Measurements from ENCODE around the gene GLG1.
"Not testable (repeated sequence)": the region's sequence is repeated elsewhere in the genome, so short reads cannot be mapped to it uniquely, and the experiment has no call there.

The GLG1 gene

DNA sequence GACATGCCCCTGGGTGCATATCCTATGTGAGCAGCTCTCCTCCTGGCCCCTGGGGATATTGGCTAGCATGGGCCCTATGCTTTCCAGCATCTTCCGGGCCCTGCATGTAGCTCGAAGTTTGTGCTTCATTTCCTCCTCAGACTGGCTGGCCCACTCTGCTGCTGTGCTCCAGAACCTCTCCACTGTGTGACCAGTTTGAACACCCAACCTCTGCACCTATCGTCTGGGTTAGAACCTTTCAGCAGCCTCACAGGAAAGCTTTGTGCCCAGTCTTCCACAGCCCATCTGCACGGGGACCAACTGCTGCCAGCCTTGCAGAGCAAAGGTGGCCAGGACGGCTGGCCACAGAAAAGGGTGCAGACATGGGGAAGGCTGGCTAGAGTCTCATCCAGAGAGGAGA is 175.4 kb downstream of the GLG1 start:
- no peak for DNase-seq

DNA sequence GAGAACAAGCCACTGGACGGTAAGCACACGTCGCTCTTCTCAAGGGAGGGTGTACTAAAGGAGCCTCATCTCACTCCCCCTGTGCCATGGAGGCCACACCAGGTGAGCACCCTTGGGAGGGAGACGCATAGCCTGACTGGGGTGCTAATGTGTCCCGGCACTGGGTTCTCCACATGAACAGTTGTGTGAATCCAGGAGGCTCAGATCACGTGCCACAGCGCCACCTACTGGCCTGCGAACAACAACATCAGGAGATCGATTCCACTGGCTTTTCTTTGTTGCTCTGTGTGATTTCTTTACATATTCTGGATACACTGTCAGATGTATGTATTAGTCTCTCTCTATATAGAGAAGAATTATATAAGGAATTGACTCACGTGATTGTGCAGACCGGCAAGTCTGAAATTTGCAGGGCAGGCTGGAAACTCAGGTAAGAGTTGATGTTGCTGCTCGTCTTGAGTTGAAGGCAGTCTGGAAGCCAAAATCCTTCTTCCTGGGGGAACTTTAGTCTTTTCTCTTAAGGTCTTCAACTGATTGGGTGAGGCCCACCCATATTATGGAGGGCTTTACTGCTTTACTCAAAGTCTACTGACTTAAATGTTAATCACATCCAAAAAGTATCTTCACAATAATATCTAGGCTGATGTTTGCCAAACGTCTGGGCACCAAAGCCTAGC is 176.7 kb downstream of the GLG1 start:
- peak; percentile 32 for DNase-seq

DNA sequence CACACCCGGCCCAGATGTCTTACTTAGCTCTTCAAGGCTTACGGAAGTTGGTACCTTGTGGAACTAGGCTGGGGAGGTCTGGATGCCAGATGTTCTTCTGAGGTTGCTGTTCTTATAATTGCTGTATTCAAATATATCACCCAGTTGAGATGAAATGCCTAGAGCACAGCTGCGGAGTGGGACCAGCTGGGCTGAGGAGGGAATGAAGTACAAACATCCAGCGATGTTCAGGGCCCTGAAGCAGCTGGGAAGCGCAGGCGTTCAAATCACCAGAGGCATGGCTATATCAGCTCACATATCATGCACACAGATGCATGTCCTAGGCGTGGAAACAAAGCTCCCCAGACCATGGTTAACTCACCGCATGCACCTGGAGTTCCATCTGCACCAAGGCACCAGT is 178.4 kb downstream of the GLG1 start:
- not testable (repeated sequence) for DNase-seq

DNA sequence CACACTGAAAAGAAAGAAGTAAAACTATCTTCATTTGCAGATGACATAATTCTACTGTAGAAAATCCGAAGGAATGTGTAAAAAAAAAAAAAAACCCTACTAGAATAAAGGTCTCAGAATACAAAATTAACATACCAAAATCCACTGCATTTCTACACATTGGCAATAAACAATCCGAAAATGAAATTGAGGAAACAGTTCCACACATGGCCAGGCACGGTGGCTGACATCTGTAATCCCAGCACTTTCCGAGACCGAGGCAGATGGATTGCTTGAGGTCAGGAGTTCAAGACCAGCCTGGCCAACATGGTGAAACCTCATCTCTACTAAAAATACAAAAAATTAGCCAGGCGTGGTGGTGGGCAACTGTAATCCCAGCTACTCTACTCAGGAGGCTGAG is 181.2 kb downstream of the GLG1 start:
- DNase-seq: not testable (repeated sequence)

DNA sequence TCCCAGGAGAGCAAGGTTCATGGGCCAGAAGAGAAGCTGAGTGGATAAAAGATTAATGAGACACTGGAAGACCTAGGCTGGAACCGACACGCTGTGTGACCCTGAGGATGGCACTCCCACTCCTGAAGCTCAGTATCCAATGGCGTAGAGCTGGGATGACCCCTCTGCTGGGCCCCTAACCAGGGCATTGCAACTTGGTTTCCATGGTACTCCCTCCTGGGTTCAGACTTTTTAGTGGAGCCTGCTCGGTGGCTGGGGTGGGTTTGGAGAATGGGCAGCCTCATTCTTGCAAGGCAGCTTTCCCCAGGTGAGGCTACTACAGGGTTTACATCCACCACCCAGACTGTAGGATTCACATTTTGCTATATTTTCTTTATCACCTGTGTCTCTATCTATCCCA is 183.2 kb downstream of the GLG1 start:
- DNase-seq: not testable (repeated sequence)

DNA sequence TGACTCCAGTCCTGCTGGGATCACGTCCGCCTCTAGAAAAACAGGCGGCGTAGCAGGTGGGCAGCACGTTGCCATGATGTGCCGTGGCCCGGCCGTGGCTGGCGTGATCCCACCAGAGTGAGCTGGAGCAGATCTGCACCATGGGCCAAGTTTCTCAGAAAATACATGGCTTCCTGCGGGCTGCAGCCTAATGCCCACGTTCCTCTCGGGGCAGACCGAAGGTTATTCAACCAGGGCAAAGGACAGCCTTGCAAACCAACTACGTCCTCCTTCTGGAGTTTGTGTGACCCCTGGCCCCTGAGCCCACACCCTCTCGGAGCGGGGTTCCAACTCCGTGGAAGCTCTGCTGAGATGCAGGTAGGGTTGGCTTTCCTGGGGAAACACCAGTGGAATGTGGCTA is 184.8 kb downstream of the GLG1 start:
- not testable (repeated sequence) for DNase-seq

DNA sequence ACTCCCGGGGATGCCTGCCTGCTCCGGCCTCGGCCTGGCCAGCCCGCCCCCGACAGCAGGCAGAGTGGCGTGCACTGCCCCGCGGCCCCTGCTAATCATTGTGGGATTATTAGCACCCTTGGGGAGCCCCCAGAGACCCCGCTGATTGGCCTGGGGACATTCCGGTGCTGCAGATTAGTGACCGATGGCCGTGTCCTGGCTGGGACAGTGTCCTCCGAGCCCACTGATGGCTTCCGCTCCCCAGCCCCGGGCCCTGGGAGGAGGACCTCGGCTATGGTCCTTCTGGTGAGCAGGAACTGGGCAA is 185.5 kb downstream of the GLG1 start:
- not testable (repeated sequence) for DNase-seq

DNA sequence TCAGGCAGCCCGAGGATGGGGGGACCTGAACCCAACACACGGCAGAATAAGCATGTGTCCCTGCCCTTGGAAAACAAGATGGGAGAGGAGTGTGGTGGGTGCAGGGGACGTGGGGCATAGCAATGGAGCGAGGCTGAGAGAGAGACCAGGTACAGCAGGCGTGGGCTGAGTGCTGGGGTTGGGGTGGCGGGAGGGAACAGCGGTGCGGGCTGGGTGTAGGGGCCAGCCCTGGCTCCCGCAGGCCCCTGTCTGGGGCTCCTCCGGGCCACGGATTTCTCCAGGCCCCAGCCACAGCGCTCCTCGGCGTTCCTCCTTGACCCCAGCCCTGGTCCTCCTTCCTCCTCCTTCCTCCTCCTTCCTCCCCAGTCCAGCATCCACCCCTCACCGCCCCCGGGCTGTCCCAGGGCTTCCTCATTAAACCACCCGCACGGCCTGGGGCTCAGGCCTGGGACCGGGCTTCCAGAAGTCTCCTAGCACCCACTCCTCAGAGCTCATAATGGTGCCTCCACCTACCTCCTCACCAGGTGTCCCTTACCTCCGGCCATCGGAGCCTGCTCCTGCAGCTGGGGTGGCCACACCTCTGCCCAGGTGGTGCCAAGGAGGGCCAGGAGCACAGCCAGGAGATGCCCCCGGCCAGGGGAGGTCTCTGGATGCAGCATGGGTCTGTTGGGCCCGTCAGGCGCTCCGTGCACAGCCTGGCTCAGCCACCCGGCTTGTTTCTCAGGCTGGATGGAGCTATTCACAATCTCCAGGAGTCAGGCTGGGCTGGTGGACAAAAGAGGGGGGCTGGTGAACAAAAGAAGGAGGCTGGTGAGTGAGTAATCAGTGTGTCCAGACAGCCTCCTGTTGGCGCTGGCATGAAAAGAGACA is 186.1 kb downstream of the GLG1 start, which contains the start of gene CLEC18B:
CLEC18B (minus strand) TSS at position 867 of the 870 bp plus-strand sequence; CDS start at position 659, 208 bp downstream.
- DNase-seq: not testable (repeated sequence)

DNA sequence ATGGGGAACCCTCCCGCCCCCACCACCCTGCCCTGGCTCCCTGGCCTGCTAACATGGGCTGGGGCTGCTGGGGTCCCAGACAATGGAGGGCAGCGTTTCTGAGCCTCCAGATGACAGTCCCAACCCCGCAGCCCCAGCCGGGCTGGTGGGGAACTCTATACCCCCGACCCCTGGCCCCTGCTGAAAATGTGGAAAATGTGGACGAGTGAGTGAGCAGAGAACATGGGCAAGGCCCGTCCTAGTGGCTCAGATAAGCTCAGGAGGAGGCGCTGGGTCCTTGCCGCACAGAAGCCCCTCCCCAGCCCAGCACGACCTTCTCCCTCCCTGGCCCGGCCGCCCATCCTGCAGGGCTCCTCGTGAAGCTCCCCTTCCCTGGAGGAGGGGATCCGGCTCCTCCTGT is 187.1 kb downstream of the GLG1 start:
- not testable (repeated sequence) for DNase-seq

DNA sequence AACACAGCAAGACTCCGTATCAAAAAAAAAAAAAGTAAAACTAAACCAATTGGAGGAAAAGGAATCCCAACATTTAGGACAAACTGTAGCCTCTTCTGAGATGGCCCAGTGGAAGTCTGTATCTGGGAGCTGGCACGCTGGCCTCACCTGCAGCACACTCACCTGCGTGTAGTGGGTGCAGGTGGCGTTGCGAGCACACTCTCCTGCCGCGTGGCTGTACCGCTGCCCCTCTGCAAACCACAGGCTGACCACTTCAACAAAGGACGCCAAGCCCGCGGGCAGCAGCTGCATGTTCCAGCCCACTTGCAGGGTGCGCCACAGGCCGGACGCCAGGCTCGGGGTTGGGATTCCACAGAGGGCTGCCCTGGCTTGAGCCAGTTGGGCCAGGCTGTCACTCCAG is 189.0 kb downstream of the GLG1 start:
- not testable (repeated sequence) for DNase-seq

DNA sequence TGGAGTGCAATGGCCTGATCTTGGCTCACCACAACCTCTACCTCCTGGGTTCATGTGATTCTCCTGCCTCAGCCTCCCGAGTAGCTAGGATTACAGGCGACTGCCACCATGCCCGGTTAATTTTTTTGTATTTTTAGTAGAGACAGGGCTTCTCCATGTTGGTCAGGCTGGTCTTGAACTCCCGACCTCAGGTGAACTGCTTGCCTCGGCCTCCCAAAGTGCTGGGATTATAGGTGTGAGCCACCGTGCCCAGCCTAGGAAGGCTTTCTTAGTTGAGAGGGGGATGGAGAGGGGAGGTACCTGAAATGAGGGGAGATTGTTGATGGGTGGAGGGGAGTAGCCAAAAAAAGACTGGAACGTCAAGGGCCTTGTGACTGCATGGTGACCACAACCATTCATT is 193.0 kb downstream of the GLG1 start:
- not testable (repeated sequence) for DNase-seq

DNA sequence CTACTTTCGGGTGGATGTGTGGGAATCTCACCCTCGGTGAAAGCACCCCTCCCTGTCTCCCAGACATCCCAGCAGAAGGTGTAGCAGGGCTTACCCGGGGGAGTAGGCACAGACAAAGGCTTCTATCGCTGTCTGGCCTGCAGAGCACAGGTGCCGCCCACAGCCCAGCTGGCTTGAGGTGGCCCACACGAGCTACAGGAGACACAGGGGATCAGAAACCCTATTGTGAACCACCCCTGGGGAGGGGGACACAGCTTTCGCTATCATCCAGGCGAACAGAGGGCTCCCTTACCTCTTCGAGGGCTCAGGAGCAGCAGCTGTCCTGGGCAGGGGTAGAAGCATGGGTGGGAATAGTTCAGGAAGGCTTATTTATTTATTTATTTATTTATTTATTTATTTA is 193.4 kb downstream of the GLG1 start:
- DNase-seq: not testable (repeated sequence)

DNA sequence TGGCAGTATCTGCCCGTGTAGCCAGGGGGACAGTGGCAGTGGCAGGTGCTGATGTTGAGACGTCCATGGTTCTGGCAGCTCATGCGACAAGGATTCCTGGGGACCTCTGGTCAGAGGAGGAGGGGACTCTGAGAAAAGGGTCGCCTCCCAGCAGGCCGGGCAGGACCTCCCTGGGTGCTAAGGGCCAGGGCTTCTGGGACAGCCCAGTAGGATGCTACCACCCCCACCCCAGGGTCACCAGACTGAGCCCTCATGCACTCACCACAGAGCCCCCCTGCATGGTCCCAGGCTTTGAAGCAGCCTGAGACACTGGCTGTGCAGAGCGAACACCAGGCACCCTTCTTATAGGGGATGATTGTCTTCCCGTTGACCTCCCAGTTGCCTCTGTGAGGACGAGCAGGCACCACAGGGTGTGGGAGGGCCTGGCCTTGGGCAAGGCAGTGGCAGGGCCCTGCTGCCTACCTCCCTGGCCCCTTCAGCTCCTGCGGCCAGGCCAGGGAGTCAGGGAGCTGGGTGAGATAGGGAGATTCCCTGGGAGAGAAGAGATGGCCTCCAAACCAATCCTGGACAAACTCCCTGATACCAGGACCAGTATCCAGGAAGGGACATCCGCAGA is 194.0 kb downstream of the GLG1 start:
- DNase-seq: not testable (repeated sequence)

DNA sequence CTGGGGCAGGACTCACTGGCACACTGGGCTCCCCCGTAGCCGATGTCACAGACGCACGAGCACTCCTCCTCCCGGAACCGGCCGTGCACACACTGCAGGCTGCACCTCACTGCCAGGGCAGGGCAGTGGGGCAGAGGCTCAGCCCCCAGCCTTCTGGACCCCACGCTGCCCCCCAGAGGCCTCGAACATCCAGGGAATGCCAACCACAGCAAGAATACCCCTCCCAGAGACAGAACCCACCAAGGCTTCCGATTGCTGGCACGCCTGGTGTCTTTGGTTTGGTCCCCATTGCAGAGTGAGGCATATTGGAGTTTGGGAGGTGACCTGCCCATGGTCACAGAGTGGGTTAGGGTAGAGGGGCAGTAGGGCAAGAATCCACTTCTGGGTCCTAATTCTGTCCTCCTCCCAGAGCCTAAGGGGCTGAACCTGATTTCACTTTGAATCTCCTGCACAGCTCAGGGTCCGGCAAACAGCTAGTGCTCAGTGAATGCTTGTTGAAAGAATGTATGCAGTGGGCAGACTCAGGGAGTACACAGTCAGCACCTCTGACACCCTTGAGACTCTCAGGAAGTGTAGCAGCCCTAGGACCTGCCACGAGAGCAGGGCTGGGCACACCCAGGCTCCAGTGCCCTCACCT is 194.7 kb downstream of the GLG1 start:
- not testable (repeated sequence) for DNase-seq

DNA sequence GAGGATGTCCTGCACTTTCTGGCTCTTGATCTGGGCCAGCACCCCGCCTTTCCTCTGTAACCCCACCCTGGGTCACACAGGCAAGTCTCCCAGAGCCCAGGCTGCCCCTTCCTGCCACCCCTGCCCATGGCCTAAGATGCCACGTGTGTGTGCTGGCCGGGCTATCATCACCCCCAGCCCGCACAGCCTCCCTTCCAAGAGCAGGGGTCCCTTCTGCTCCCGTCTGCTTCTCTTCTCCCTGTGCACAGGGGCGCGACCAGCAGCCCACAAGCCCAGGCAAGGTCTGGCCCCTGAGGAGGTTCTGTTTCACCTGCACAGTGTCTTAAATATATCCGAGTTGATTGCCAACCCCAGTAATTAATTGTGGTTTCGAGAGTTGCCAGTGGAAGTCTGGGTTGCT is 195.9 kb downstream of the GLG1 start:
- not testable (repeated sequence) for DNase-seq

DNA sequence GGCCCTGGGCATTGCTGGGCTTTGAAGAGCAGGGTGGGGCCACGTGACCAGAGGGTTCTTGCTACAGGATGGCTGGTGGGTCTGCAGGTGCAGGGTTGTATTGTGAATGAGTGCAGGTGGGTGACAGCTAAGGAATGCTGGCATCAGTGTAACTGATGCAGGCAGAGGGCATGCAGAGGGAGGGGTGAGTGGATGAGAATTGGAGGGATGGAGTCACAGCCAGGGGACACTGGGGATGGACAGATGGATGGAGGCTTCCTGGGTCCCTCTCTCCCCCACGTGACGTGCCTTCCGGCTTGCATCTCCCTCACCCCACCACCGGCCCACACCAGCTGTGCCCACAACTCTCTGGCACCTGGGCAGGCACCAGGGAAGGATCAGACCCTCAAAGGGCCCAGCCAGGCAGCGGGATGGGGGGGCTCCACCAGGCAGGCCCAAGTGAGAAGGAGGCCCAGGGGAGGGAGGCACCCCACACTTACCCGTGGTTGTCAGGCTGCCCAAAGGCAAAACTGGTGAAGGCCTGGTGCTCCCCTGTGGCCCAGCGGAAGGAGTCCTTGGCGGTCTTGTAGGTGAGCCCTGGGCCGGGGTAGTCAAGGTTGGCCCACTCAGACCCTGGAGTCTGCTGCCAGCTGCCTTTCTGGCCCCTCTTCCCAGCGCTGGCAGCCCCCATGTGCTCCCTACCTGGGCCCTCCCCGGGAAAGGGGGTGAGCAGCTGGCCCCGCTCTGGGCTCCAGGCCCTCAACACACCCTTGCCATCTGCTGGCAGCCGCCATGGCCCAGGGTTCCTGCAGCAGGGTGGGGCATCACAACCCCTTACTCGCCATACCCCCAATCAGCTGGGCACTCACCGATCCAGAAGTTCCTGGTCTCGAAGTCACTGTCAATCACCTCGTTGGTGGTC is 196.6 kb downstream of the GLG1 start:
- DNase-seq: not testable (repeated sequence)

DNA sequence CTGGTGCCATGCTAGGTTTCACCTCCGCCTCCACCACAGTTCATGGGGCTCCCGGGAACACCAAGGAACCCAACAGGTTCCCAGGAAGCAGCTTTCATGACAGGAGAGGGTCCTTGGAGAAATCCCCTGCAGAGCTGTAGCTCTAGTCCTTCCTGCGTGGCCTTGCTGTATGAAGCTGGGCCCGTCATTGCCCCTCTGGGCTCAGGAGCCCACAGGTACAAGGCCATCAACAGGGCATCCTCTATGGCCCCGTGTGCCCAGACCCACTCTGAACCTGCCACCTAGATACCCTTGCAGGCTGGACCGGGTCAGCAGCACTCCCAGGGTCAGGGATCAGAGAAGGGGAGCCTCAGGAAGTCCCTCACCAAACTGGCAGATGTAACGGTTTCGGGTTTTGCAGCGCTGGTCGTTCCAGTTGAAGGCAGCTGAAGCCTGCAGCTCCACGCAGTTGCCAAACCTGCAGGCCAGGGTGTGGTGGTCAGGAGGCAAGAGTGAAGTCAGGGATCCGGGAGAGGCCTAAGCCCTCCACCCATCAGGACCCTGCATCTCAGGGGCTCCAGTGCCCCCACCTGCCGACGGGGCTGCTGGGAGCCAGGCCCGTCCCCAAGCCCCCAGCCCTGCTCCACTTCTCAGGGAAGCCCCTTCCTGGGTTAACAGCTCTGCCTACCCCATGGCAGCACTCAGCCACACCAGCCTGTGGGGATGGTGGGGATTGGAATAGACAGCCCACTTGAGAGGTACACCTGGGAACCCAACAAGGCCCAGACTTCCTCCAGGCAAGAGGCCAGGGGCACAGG is 197.5 kb downstream of the GLG1 start:
- not testable (repeated sequence) for DNase-seq

DNA sequence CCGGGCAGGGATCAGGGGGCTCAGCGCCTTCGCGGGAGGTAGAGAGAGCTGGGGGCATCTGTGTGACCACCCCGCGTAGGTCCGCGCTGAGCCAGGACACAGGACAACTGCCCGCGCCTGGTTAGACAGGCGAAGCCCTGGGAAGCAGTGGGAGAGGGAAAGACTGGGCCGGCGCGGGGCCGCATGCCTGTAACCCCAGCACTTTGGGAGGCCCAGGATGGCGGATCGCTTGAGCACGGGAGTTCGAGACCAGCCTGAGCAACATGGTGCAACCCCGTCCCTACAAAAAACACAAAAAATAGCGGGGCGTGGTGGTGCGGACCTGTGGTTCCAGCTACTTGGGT is 199.6 kb downstream of the GLG1 start:
- DNase-seq: not testable (repeated sequence)

DNA sequence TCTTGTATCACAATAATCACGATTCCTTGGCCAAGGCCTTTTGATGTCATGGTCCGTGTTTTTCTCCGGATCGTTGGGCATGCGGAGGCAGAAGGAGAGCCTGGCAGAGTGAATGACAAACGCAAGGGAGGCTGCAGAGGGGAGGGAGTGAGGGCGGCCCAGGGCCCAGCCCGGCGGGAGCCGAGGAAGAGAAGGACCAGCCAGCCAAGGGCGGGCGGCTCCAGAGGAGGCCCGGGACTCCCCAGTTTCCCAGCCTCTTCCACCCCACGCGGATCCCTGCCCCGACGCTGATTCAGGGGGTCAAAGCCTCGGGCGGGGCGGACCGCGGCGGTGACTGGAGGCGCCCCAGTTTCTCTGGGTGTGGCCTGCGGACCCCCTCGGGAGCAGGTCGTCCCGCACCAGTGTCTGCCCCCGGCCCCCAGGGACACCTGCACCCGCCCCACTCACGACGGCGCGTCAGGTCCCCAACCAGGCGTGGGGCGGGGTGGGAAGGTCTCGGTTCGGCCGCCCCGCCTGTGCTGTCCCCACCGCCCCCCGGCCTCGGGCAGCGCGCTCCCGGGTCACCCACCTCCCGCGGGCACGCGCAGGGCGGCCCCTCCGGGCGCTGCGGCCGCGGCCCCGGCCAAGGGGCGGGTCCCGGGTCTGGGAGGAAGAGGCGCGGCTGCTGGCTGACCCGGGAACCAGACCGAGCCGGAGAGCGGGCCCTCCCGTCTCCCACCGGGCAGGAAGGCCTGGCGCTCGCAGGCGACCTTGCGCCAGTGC is 200.1 kb downstream of the GLG1 start:
- not testable (repeated sequence) for DNase-seq

DNA sequence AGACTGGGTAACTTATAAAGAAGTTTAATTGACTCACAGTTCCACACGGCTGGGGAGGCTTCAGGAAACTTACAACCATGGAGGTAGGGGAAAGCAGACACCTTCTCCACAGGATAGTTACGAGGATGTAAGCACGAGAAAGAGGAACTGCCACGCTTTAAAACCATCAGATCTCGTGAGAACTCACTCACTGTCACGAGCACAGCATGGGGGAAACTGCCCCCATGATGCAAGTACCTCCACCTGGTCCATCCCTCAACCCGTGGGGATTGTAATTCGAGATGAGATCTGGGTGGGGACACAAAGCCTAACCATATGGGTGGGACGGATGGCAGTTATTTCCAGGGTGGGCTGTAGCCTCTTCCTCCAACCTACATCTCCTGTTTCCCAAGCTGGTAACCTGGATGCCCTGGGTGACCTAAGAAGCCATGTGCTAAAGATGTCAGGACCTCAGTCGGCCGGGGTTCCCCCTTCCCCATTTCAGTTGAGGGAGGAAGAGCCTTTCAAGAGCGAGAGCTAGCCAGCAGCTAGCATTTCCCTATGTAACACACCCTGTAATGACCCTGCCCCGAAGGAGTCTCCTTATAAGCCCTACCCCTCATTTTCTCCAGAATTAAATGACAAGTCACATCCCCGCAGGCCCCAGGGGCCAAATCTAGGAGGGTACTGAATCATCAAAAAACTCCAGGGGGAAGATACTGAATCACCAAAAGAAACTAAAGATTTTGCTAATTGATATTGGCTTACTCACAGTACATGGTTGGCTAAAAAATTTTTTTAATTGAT is 202.6 kb downstream of the GLG1 start:
- DNase-seq: not testable (repeated sequence)
